ENCODE measurements around the gene TNFRSF19. TPM values are rescaled to one million over a fixed set of nuclear protein-coding genes. Genes with fewer than 3 reads are reported as not detected.

Gene TNFRSF19
- total and polyA plus RNA-seq, 2 of the 8 experiments (the other 6 are each of a cell fraction or from before 2014, with no cell fraction given): 0.50 to 0.95 TPM

DNA sequence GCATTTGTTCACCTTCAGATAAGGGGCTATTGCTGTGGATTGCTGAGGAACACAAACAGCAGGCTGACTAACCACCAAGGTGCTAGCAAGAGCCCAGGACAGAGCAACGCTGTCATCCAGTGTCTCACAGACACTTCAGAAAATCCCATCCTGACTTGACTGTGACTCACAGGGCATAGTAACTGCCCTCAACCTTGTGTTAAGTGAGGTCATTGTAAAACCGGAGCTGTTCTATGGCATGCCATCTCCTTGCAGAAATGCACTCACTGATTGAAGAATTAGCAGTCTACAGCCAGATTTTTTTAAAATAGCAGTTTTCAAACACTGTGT, 51.1 kb downstream of the TNFRSF19 start (continued):
- no peak for TF ChIP-seq SP2 (IDR thresholded peaks at IDR 0.05; ENCODE audit: low read length)
- no peak for TF ChIP-seq CHD1 (IDR thresholded peaks at IDR 0.05; ENCODE audit: low read depth, low read length)
- no peak for TF ChIP-seq CHD2 (IDR thresholded peaks at IDR 0.05; ENCODE audit: low read length)
- no peak for TF ChIP-seq CBX8 (IDR thresholded peaks at IDR 0.05; ENCODE audit: borderline replicate concordance, low read depth, low read length)
- no peak for TF ChIP-seq TAF7 (optimal IDR thresholded peaks at IDR 0.05; ENCODE audit: borderline replicate concordance, low read depth, low read length)
- TF ChIP-seq NANOG (IDR thresholded peaks at IDR 0.05; ENCODE audit: insufficient read depth, low read depth, low read length, poor library complexity, severe bottlenecking): no peak
- no peak for TF ChIP-seq SAP30 (IDR thresholded peaks at IDR 0.05; ENCODE audit: insufficient read depth, insufficient replicate concordance, low read length)
